Activated CD8-positive, alpha-beta memory T cell treated with anti-CD3 and anti-CD28 coated beads for 36 hours (primary cell): ENCODE data around the gene ATP6V0D1. TPM values are rescaled to one million over a fixed set of nuclear protein-coding genes. Genes with fewer than 3 reads are reported as not detected.

Experiments
- CTCF ChIA-PET: fragments of 350-600 bp; sonication (Branson Sonifier 250); formaldehyde crosslinking; loops from one replicate; lab custom pipeline; 2021; ENCODE audit warnings: antibody characterized with exemption; lab: Charles Lee
- POLR2A ChIA-PET: fragments of 350-600 bp; sonication (Branson Sonifier 250); formaldehyde crosslinking; loops from one replicate; lab custom pipeline; 2021; ENCODE audit warnings: antibody characterized with exemption; lab: Charles Lee
- total RNA-seq, 2 experiments: library from RNA; stranded (reverse); gene quantifications; one replicate each; pipeline ENCODE4 v1.2.3, GENCODE V29; 2021

The ATP6V0D1 gene
- total RNA-seq, 2 experiments from 2014 or later: 42.2 to 45.0 TPM

DNA sequence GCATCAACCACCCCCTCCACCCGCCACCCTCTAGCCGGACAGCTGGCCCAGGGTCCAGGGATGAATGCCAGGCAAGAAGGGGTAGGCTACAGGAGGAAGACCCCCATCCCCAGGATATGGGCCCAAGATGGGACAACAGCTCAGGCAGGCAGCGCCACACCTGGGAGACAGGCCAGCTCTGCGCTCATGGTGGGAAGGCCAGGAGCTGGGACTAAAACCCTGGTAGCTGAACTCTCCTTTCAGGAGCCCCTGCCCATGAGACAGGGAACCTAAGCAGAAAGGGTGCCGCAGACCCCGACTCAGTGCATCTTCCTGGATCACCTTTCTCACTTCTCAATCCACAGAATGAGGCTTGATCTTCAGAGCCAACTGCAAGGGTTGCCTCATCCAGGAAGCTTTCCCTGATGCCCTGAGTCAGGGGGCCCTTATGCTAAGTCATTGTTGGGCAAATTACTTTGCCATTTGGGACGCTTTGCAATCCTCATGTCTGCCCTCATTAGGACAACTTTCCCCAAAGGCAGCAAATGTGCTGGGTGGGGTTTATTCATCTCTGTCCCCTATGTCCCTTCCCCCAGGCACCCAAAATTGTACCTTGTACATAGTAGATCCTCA lies 73.7 kb downstream of the ATP6V0D1 start:
- CTCF ChIA-PET: interaction anchor here (1.0 kb wide), 1 partner anchor 21 kb away, joined by 4 read pairs; no protein-coding TSS in a partner anchor
- POLR2A ChIA-PET: no interaction called here

GRCh38 chr16:67406111-67406971 lies 74.6 kb downstream of the ATP6V0D1 start:
- CTCF ChIA-PET: interaction anchor here (1.0 kb wide), 1 partner anchor 127 kb away, joined by 3 read pairs; the partner anchor contains the start of gene PLEKHG4

DNA sequence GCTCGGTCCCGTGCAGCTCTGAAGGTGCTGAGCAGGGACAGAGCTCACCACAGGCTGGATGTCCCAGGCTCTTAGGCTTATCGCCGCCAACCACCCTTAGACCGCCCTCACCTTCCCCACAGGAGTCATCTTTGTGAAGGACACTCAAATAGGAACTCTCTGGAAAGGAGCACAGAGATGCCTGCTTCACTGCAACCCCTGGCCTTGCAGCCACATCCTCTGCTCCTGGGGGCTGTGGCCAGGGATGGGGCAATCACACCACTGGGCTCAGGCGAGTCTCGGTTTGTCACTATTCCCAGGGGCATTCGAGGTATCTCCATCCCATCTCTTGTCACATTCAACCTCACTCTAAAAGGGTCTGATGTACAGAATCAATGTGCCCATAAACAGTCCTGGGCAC lies 75.6 kb downstream of the ATP6V0D1 start:
- POLR2A ChIA-PET: no interaction called here
- CTCF ChIA-PET: interaction anchor here (1.0 kb wide), 1 partner anchor 126 kb away, joined by 3 read pairs; the partner anchor contains the start of gene PLEKHG4

More at GRCh38 chr16:67406111-67406971, 74.6 kb downstream of the ATP6V0D1 start:
- POLR2A ChIA-PET: no interaction called here

DNA sequence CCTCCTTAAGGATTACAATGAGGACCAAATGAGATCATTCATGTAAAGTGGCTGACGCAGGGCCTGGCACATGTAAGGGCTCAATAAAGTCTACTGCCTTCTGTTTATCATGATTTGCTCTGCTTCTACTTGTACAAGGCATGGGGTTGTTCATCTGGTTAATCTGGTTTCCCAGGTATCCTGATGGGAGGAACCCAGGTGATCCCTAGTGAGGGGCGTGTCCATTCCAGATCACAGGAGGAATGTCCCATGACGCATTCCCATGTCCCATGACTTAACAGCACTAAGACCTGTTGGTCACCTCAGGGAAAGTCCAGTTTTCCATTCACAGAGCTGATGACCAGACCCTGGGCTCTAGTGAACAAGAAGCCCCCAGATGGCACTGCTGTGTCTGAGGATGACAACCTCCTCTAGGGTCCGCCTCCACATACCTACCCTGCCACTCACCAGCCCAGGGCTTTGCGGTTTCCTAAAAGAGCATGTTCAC lies 76.2 kb downstream of the ATP6V0D1 start:
- ChIA-PET CTCF (no interaction called here), POLR2A (no interaction called here)

GRCh38 chr16:67403976-67404555 lies 76.9 kb downstream of the ATP6V0D1 start:
- ChIA-PET POLR2A (no interaction called here), CTCF (no interaction called here)

GRCh38 chr16:67400901-67401300 lies 80.1 kb downstream of the ATP6V0D1 start:
- ChIA-PET POLR2A (no interaction called here), CTCF (no interaction called here)

DNA sequence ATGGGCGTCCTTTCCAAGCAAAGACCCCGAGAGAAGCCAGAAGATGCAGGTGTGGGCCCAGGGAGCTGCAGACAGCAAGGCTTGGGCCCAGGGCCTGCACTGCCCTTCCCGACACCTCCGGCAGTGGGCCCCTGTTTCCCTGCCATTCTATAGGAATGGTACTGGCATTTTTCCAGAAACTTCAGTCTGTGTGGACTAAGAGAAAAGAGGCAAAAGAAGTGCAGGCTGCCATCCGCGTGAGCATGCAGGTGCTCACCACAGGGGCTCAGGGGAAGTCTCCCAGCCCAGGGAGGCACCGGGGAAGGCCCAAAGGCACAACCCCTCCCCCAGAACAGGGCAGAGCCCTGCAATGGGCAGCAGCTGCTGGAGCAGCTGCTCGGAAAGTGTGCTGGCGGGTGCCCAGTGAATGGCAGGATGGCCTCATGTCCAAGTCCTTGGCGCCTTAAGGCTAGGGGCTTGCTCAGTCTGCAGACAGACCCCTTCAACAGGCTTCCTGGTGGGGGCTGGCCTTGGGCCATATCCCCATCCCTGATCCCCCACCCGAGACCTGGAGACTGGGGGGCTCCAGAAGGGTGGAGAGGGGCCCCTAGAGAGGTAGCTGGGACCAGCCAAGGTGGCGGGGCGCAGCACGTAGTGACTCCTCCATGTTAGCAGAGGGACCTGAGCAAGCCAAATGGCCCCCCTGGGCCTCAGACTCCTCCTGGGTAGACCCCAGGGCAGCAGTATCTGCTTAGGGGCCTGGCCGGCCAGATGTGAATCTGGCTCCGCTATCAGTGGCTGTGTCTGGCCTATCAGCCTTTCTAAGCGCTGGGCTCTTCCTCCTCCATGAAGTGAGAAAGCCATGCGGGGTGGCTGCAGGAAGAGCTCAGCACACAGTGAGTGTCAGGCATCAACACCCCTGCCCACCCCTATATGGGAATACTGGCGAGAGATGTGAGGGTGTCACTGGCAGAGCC lies 80.9 kb downstream of the ATP6V0D1 start:
- POLR2A ChIA-PET: no interaction called here

GRCh38 chr16:67399218-67399733 lies 81.7 kb downstream of the ATP6V0D1 start:
- ChIA-PET CTCF (interaction anchor here (0.6 to 2.0 kb wide), 19 partner anchors 11 to 1234 kb away, joined by 3 to 13 read pairs (median 4); partner anchors contain the start of gene ZDHHC1), POLR2A (no interaction called here)

More for the DNA sequence above, 80.9 kb downstream of the ATP6V0D1 start:
- CTCF ChIA-PET: interaction anchor here (0.6 to 2.0 kb wide), 18 partner anchors 11 to 1233 kb away, joined by 3 to 13 read pairs (median 4); partner anchors contain the start of gene ZDHHC1

GRCh38 chr16:67398546-67399217 lies 82.3 kb downstream of the ATP6V0D1 start:
- ChIA-PET CTCF (interaction anchor here (0.8 to 2.0 kb wide), 3 partner anchors 18 to 138 kb away, joined by 4 to 13 read pairs (median 5); partner anchors contain the start of gene ZDHHC1), POLR2A (no interaction called here)

- POLR2A ChIA-PET: no interaction called here
- CTCF ChIA-PET: interaction anchor here (0.8 kb wide), 1 partner anchor 30 kb away, joined by 4 read pairs; no protein-coding TSS in a partner anchor
Observed at GRCh38 chr16:67397812-67398545, 83.0 kb downstream of the ATP6V0D1 start.

- ChIA-PET CTCF (no interaction called here), POLR2A (no interaction called here)
Observed at GRCh38 chr16:67397036-67397801, 83.7 kb downstream of the ATP6V0D1 start.

- ChIA-PET CTCF (interaction anchor here (0.6 to 1.5 kb wide), 2 partner anchors 118 to 136 kb away, joined by 3 to 4 read pairs; no protein-coding TSS in a partner anchor), POLR2A (no interaction called here)
Observed at GRCh38 chr16:67396159-67397035, 84.6 kb downstream of the ATP6V0D1 start.

GRCh38 chr16:67395458-67396158 lies 85.3 kb downstream of the ATP6V0D1 start:
- POLR2A ChIA-PET: no interaction called here
- CTCF ChIA-PET: interaction anchor here (0.6 to 1.5 kb wide), 3 partner anchors 30 to 135 kb away, joined by 3 to 4 read pairs (median 3); no protein-coding TSS in a partner anchor

GRCh38 chr16:67395105-67395457 lies 85.9 kb downstream of the ATP6V0D1 start:
- ChIA-PET POLR2A (no interaction called here), CTCF (interaction anchor here (1.3 to 1.5 kb wide), 2 partner anchors 30 to 135 kb away, joined by 3 to 4 read pairs; no protein-coding TSS in a partner anchor)
